HG03159 (cell line): ENCODE measurements around the gene DLG2.

ENCODE experiments used
- ATAC-seq: cut with Tn5 transposase; IDR thresholded peaks from one replicate; pipeline ENCODE4 v1.9.1; 2021; ENCODE audit warnings: mild to moderate bottlenecking, moderate library complexity; ENCODE audit not compliant: unreplicated experiment

The DLG2 gene

GRCh38 chr11:84247926-84248325 is 1379.2 kb downstream of the DLG2 start:
- no peak for ATAC-seq

GRCh38 chr11:84247129-84247528 is 1380.0 kb downstream of the DLG2 start:
- no peak for ATAC-seq

GRCh38 chr11:84243629-84244263 is 1383.4 kb downstream of the DLG2 start:
- peak; percentile 76 for ATAC-seq

GRCh38 chr11:84241343-84242131 is 1385.6 kb downstream of the DLG2 start:
- ATAC-seq = no peak

DNA sequence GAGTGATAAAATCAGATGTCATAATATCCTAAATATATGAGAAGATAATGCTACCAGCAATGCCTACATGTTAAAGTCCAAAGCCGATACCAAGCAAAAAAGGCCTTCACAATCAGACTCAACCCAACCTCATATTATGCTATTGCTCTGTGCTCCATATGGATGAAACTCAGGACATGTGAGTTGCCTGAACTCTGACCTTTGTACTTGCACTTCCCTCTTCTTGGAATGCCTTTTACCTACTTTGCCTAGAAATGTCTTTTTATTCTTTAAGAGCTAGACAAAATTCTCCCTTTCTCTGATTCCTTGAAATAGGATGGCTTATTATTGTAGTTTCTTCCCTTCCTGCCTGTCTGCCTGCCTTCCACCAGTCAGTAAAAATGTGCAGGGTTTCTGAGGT is 1386.3 kb downstream of the DLG2 start:
- ATAC-seq = no peak

DNA sequence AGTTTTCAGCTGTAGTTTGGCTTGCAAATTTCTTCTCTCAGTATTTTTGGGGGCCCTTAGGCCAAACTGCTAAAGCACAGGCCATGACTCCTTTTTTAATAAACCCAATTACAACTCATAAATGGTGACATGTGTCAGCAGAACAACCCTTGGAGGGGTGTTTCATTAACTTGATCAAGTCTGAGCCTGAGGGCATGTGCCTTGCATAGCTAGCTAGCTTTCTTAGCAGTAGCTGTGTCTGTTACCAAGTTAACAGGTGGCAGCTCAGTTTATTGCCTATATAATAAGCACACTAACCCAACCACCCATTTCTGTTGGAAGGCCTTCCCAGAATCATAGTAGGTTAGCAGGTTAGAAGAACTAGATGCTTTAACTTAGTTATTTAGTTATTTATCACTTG is 1390.7 kb downstream of the DLG2 start:
- no peak for ATAC-seq

- no peak for ATAC-seq
Measured at GRCh38 chr11:84234462-84235202, 1392.5 kb downstream of the DLG2 start.

- no peak for ATAC-seq
Measured at GRCh38 chr11:84234011-84234410, 1393.1 kb downstream of the DLG2 start.

GRCh38 chr11:84232511-84232910 is 1394.6 kb downstream of the DLG2 start:
- ATAC-seq = no peak

- ATAC-seq = no peak
Measured at GRCh38 chr11:84230402-84230801, 1396.7 kb downstream of the DLG2 start.

GRCh38 chr11:84227970-84228665 is 1399.0 kb downstream of the DLG2 start:
- no peak for ATAC-seq

DNA sequence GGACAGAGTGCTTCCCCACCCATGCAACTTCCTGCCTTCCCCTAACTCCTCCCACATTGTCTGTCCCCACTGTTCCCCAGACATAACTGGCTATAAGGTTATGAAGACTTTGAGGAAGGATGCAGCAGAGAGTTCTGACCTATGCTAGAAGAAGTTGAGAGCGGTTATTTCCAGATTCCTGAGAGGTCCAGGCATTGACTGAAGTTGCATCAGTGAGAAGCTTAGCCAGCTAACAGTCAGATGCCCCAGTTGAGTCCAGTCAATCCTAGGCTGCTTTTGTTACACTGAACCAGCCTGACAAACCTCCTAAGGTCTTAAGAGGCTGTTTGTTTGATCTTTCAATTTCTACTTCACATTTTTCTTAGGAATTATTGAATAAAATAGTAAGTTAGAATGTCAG is 1403.1 kb downstream of the DLG2 start:
- no peak for ATAC-seq

GRCh38 chr11:84218318-84218717 is 1408.8 kb downstream of the DLG2 start:
- no peak for ATAC-seq

DNA sequence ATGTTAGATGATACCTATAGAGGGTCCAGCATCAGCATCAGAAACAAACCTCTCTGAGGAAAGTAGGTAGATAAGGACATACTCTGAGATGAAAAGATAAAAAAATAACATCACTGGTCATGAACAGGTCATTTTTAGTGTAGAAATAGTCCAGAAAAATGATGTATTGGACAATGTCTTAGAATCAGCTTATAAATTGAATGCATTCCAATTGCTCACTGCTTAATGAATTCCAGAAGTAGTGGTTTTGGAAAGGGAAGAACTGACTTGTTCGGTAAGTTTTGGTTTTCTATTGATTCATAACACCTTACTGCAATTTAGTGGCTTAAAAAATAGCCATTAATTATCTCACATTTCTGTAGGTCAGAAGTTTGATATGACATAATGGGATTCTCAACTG is 1411.5 kb downstream of the DLG2 start:
- no peak for ATAC-seq

DNA sequence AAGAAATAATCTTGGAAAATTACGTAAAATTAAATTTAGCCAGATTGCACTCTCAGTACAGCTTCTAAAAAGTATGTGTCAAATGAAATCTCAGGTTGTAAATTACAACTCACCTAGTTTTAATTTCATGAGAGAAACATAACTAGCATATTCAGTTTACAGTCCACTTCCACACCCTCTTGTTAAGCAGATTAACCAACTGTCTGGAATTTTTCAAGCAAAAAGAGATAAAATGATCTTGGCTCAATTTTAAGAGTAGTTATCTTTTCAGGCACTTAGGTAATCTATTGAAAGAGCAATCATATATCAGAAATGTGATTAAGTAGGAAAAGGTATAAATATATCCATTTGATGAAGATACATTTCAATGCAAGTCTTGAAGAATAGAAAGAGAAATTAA is 1412.6 kb downstream of the DLG2 start:
- ATAC-seq = no peak

- no peak for ATAC-seq
Measured at GRCh38 chr11:84212468-84213390, 1414.4 kb downstream of the DLG2 start.

DNA sequence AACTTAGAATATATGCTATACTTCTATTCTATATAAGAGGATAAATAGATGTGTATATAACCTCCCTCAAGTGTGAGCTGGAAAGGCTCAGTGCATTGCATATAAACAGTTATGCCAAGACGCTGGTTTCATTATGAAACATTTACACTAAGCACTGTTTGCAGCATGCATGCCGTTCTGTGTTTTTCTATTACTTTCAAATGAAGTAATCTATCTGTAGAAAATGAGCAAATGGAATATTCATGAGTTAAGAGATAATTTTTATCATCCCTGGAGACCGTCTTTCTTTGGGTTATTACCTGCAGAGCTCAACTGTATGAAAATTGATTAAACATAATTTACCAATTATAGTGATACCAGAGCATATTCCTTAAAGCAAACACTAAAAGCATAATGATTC is 1415.2 kb downstream of the DLG2 start:
- ATAC-seq = no peak

DNA sequence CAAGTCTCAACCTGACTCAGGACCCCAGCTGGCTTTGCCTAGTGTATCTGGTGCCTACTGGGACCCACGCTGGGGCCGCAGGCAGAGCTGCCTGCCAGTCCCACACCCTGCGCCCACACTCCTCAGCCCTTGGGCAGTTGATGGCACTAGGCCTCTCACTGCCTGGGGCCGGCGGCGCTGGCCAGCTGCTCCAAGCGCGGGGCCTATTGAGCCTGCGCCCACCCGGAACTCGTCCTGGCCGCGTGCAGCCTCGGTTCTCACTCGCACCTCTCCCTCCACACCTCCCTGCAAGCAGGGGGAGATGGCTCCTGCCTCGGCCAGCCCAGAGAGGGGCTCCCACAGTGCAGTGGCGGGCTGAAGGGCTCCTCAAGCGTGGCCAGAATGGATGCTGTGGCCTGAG is 1432.4 kb downstream of the DLG2 start:
- no peak for ATAC-seq

GRCh38 chr11:84193706-84194105 is 1433.4 kb downstream of the DLG2 start:
- ATAC-seq = no peak

GRCh38 chr11:84188521-84188920 is 1438.6 kb downstream of the DLG2 start:
- no peak for ATAC-seq
